Omental fat pad (tissue), 4 donors: Measurements from ENCODE around the gene TMEM117. TPM values are rescaled to one million over a fixed set of nuclear protein-coding genes. Genes with fewer than 3 reads are reported as not detected.

ENCODE experiments used
- ATAC-seq: fragments of 150-250 bp; one replicate; pipeline ENCODE4 v1.9.1; 2016; ENCODE audit warnings: mild to moderate bottlenecking, moderate library complexity; ENCODE audit not compliant: low FRiP score
- DNase-seq: peaks from one replicate; pipeline ENCODE4 v3.0.0-alpha.2; 2019; ENCODE audit warnings: low spot score
- total RNA-seq, 4 donors: library from RNA; depleted of rRNA; stranded (reverse); fragments of >200 nt; gene quantifications; one replicate each; pipeline ENCODE4 v1.1.0, GENCODE V29; 2016
- TF ChIP-seq, protein P1 (sequence below), 3 donors: fragments of 450-650 bp; IDR thresholded peaks; one replicate each; pipeline ENCODE4 v1.5.1; 2016 to 2017; ENCODE audit warnings: antibody characterized with exemption in 3 of 3, mild to moderate bottlenecking in 3 of 3, moderate library complexity in 2 of 3

Gene TMEM117
- total RNA-seq, 4 donors from 2014 or later, result 7.5 to 13.1 (median 8.2) TPM

DNA sequence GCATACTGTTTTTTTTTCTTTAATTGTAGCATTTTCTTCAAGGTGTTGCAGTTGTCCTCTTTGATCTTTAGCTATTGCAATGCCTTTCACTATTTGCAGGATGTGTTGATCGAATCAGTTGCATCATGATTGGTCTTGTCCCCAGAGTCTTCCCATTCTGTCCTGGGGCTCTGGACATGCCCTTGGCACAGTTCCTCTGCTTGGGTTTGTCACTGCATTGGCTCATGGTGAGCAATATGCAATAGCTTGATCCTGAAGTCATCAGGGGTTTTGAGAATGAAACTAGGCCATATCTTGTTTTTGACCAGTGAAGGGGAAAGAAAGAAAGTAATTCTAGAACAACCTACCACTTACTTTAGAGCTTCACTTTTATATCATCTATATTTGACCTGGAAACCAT is 281.5 kb downstream of the TMEM117 start:
- DNase-seq (no peak), ATAC-seq (no peak)
- TF ChIP-seq, protein P1, sequence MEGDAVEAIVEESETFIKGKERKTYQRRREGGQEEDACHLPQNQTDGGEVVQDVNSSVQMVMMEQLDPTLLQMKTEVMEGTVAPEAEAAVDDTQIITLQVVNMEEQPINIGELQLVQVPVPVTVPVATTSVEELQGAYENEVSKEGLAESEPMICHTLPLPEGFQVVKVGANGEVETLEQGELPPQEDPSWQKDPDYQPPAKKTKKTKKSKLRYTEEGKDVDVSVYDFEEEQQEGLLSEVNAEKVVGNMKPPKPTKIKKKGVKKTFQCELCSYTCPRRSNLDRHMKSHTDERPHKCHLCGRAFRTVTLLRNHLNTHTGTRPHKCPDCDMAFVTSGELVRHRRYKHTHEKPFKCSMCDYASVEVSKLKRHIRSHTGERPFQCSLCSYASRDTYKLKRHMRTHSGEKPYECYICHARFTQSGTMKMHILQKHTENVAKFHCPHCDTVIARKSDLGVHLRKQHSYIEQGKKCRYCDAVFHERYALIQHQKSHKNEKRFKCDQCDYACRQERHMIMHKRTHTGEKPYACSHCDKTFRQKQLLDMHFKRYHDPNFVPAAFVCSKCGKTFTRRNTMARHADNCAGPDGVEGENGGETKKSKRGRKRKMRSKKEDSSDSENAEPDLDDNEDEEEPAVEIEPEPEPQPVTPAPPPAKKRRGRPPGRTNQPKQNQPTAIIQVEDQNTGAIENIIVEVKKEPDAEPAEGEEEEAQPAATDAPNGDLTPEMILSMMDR (IDR thresholded peaks at IDR 0.05), result no peak

DNA sequence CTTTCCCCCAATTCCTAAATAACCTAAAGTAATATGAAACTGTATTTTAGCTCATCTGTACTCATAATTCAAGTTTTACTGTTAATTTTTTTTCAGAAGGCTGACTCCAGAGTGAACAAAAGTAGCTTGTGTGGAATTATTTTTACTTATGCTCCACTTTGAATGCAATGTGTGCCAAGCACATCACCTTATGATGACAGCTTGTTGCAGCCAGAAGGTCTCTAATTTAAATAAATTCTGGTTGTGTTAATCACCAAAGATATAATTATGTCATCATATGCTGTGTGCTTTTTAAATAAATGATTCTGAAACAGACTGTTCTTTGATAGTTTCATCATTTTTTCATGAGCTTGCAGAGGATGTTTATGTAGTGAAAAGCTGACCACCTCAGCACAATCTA is 283.1 kb downstream of the TMEM117 start:
- ATAC-seq (no peak), DNase-seq (no peak)
- TF ChIP-seq, protein P1 (IDR thresholded peaks at IDR 0.05), result no peak

DNA sequence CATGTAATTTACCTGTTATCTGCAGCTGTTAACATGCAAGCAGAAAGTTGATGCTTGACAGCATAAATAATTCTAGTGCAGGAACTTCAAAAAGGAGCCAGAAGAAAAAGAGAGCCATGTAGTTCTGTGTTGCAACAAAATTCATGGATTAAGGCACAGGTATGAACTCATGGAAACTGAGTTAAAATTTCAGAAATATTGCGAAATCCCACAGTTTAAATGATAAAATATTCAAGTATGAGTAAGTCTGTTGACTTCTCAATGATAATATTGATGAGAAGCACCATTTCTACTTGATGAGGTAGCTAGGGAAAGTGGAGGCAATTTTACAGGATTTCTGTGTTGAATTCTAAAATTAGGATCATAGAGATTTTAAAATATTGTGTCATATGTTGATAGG is 290.9 kb downstream of the TMEM117 start:
- TF ChIP-seq, protein P1 (IDR thresholded peaks at IDR 0.05), result no peak
- DNase-seq (no peak), ATAC-seq (no peak)

DNA sequence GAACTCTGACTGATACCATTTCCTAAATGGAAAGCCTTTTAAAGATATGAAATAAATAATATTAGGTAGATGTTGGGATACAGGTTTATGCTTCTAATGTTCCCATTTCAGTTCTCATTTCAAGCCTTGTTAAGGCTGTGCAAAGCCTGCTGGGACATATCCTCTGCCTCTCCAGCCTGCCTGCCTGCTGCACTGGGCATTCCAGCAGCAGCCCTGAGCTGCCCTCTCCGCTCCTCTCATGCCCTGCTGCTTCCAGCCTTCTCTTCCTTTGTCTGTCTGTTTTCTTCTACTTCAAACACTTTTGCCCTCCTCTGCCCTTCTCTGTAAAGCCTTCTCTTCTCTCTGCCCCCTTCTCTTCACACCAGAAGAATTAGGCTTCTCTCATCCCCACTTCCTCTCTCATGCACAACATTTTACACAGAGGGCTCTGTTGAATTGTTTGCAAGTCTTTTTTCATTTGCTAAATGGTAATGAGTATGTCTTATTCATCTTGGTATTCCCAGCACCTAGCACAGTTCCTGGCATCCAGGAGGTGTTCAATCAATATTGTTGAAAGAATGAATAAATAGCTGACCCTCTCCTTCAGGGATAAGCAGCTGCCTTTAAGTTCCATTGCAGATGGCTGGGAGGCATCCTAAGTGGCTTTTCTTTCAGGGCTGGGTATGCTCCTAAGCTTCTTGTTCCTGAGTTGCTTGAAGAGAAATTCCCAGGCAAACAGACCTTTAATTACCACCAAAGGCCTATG is 292.3 kb downstream of the TMEM117 start:
- DNase-seq, result no peak
- no peak for ATAC-seq
- TF ChIP-seq, protein P1 (IDR thresholded peaks at IDR 0.05), result no peak

DNA sequence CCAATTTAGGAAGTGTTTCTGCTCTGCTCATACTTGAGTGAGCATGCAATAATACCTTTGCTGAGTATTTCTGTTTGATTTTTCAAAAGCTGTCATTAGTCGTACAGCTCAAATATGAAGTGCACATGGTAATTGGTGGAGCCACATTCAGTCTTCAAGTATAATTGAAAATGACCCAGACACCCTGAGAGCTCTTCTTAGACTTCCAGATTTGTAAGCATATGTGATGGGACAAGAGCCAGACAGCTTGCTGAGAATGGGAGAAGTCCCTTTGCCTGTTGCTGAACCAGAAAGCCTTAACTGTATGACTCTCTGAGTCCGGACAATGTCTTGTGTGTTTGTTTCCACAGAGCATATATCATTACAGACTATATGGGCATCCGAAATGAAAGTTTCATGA is 307.3 kb downstream of the TMEM117 start:
- TF ChIP-seq, protein P1 (IDR thresholded peaks at IDR 0.05), result no peak
- no peak for DNase-seq
- ATAC-seq, result no peak

DNA sequence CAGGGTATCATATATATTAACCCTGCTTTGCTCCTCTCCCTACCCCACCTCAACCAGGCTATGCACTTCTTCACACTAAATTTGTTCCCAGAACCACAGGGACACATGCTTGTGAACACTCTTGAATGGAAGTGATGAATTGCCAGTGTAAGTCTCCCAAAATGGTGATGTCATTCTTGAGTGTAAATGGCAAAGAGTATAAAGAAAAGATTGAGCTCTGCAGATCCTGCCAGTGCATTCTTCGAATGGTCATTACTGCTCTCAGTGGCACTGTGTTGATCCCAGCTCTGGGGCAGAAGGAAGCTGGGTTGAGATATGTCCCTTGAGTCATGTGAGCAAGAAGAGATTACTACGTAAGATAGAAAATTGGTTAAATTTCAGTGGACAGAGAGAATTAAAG is 313.1 kb downstream of the TMEM117 start:
- DNase-seq (no peak), ATAC-seq (no peak)
- TF ChIP-seq, protein P1 (IDR thresholded peaks at IDR 0.05), result no peak

DNA sequence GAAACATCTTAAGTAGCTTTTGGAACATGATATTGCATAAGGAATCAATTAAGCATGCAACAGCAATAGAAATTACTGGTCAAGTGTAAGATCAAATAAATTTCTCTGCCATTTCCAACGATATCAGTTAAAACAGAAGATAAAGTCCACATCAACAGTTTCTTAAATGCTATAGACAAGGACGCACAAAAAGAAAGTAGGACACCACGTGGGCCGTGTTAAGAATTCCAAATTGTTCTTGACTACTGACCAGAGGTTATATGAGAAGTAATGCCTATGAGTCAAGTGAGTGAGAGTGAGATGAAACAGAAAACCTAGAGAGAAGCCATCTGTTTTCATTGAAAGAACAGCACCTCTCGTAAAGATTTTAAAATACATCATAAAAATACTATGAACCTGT is 318.2 kb downstream of the TMEM117 start:
- ATAC-seq (peak; percentile 70), DNase-seq (no peak)
- TF ChIP-seq, protein P1 (IDR thresholded peaks at IDR 0.05), result no peak
